H9 (cell line): Measurements from ENCODE around the gene EEF2K. TPM values are rescaled to one million over a fixed set of nuclear protein-coding genes. Genes with fewer than 3 reads are reported as not detected.

Experiments
- DNase-seq: peaks from one replicate; pipeline ENCODE4 v3.0.0-alpha.2; 2017
- H2AFZ ChIP-seq: one replicate; pipeline ENCODE4 v1.6.1; 2013; ENCODE audit warnings: mild to moderate bottlenecking, low read length, control low read depth, moderate library complexity
- H2AK5ac ChIP-seq: 2 replicates; pipeline ENCODE4 v1.6.1; 2013; ENCODE audit warnings: low read length, control low read depth, mixed read lengths; ENCODE audit not compliant: insufficient read length
- H2BK120ac ChIP-seq: one replicate; pipeline ENCODE4 v1.6.1; 2013; ENCODE audit warnings: low read depth, mild to moderate bottlenecking, low read length, control low read depth, inconsistent platforms; ENCODE audit not compliant: poor library complexity, severe bottlenecking
- H2BK12ac ChIP-seq: 2 replicates; pipeline ENCODE4 v1.6.1; 2013; ENCODE audit warnings: low read length, control low read depth, mixed read lengths, low read depth; ENCODE audit not compliant: insufficient read length
- H2BK15ac ChIP-seq: 2 replicates; pipeline ENCODE4 v1.6.1; 2013; ENCODE audit warnings: low read depth, low read length, control low read depth
- H2BK20ac ChIP-seq: one replicate; pipeline ENCODE4 v1.6.1; 2013; ENCODE audit warnings: low read depth, mild to moderate bottlenecking, low read length, control low read depth, inconsistent platforms; ENCODE audit not compliant: poor library complexity, severe bottlenecking
- H2BK5ac ChIP-seq: 2 replicates; pipeline ENCODE4 v1.6.1; 2013; ENCODE audit warnings: low read length, control low read depth, mixed read lengths; ENCODE audit not compliant: insufficient read length
- H3K14ac ChIP-seq: 2 replicates; pipeline ENCODE4 v1.6.1; 2013; ENCODE audit warnings: low read length, control low read depth; ENCODE audit not compliant: insufficient read depth
- H3K18ac ChIP-seq: 2 replicates; pipeline ENCODE4 v1.6.1; 2013; ENCODE audit warnings: low read depth, mild to moderate bottlenecking, mixed read lengths, low read length, control low read depth; ENCODE audit not compliant: insufficient read length
- H3K23ac ChIP-seq: 2 replicates; pipeline ENCODE4 v1.6.1; 2013; ENCODE audit warnings: low read length, control low read depth, mixed read lengths, low read depth; ENCODE audit not compliant: insufficient read length
- H3K23me2 ChIP-seq: 2 replicates; pipeline ENCODE4 v1.6.1; 2013; ENCODE audit warnings: low read depth, mild to moderate bottlenecking, mixed read lengths, low read length, control low read depth; ENCODE audit not compliant: insufficient read length, poor library complexity, severe bottlenecking
- H3K27ac ChIP-seq: 2 replicates; pipeline ENCODE4 v1.5.1; 2013; ENCODE audit warnings: low read length, control low read depth, mixed read lengths, low read depth; ENCODE audit not compliant: insufficient read length
- H3K27me3 ChIP-seq: 2 replicates; pipeline ENCODE4 v1.6.1; 2013; ENCODE audit warnings: low read length, control low read depth, inconsistent platforms; ENCODE audit not compliant: insufficient read depth
- H3K4ac ChIP-seq: 2 replicates; pipeline ENCODE4 v1.6.1; 2013; ENCODE audit warnings: low read depth, mild to moderate bottlenecking, control low read depth, inconsistent platforms, low read length, moderate library complexity
- H3K4me1 ChIP-seq: 2 replicates; pipeline ENCODE4 v1.6.1; 2013; ENCODE audit warnings: low read length, control low read depth, inconsistent platforms; ENCODE audit not compliant: insufficient read depth
- H3K4me2 ChIP-seq: 2 replicates; pipeline ENCODE4 v1.6.1; 2013; ENCODE audit warnings: low read length, control low read depth, mixed read lengths; ENCODE audit not compliant: insufficient read length, insufficient read depth
- H3K56ac ChIP-seq: 2 replicates; pipeline ENCODE4 v1.6.1; 2013; ENCODE audit warnings: low read depth, mild to moderate bottlenecking, mixed read lengths, low read length, control low read depth; ENCODE audit not compliant: insufficient read length
- H3K79me1 ChIP-seq: 2 replicates; pipeline ENCODE4 v1.6.1; 2013; ENCODE audit warnings: low read depth, mild to moderate bottlenecking, moderate library complexity, low read length, control low read depth, inconsistent platforms; ENCODE audit not compliant: insufficient read depth, poor library complexity, severe bottlenecking
- H3K79me2 ChIP-seq: 2 replicates; pipeline ENCODE4 v1.6.1; 2013; ENCODE audit warnings: low read length, control low read depth, inconsistent platforms; ENCODE audit not compliant: insufficient read depth
- H3K9ac ChIP-seq: 2 replicates; pipeline ENCODE4 v1.6.1; 2013; ENCODE audit warnings: low read length, control low read depth, mixed read lengths; ENCODE audit not compliant: insufficient read length; ENCODE audit errors: extremely low read depth
- H3K9me3 ChIP-seq: one replicate; pipeline ENCODE4 v1.6.1; 2013; ENCODE audit warnings: low read depth, low read length, inconsistent platforms; ENCODE audit not compliant: control insufficient read depth
- H3T11ph ChIP-seq: one replicate; pipeline ENCODE4 v1.6.1; 2013; ENCODE audit warnings: mild to moderate bottlenecking, low read length, control low read depth, inconsistent platforms
- H4K20me1 ChIP-seq: one replicate; pipeline ENCODE4 v1.6.1; 2013; ENCODE audit not compliant: control insufficient read depth, insufficient read length, insufficient read depth
- H4K5ac ChIP-seq: 2 replicates; pipeline ENCODE4 v1.6.1; 2013; ENCODE audit warnings: low read depth, mild to moderate bottlenecking, mixed read lengths, low read length, control low read depth; ENCODE audit not compliant: insufficient read length
- H4K8ac ChIP-seq: replicated peaks from 2 replicates; pipeline ENCODE4 v1.6.1; 2013; ENCODE audit warnings: low read length, control low read depth, mixed read lengths, low read depth; ENCODE audit not compliant: insufficient read length
- H4K91ac ChIP-seq: 2 replicates; pipeline ENCODE4 v1.6.1; 2013; ENCODE audit warnings: low read depth, mild to moderate bottlenecking, moderate library complexity, mixed read lengths, low read length, control low read depth; ENCODE audit not compliant: insufficient read length
- H3K27ac Mint-ChIP-seq, 3 experiments: 2 replicates in 2 of 3; 3 replicates in 1 of 3; pipeline ENCODE4 v1.8.0; 2020 to 2021; ENCODE audit warnings: mixed read lengths in 3 of 3, mild to moderate bottlenecking in 1 of 3, moderate library complexity in 1 of 3
- H3K27me3 Mint-ChIP-seq: 2 replicates; pipeline ENCODE4 v1.8.0; 2021; ENCODE audit warnings: low read depth, mild to moderate bottlenecking, moderate library complexity, mixed read lengths
- H3K36me3 Mint-ChIP-seq, 3 experiments: 2 replicates in 2 of 3; 3 replicates in 1 of 3; pipeline ENCODE4 v1.8.0; 2020 to 2021; ENCODE audit warnings: low read depth in 3 of 3, mixed read lengths in 3 of 3; ENCODE audit not compliant: insufficient read depth in 1 of 3
- H3K4me1 Mint-ChIP-seq, 2 experiments: 2 replicates each; pipeline ENCODE4 v1.8.0; 2020; ENCODE audit warnings: mixed read lengths in 2 of 2
- H3K4me3 Mint-ChIP-seq, 2 experiments: 2 replicates in 1 of 2; 3 replicates in 1 of 2; pipeline ENCODE4 v1.8.0; 2020 to 2021; ENCODE audit warnings: mild to moderate bottlenecking in 2 of 2, mixed read lengths in 2 of 2, moderate library complexity in 1 of 2
- H3K9me3 Mint-ChIP-seq, 2 experiments: 2 replicates in 1 of 2; 3 replicates in 1 of 2; pipeline ENCODE4 v1.8.0; 2020; ENCODE audit warnings: mild to moderate bottlenecking in 2 of 2, mixed read lengths in 2 of 2, moderate library complexity in 1 of 2
- CTCF ChIP-seq: fragments of 200-600 bp; sonication (generic); conservative IDR thresholded peaks from 3 replicates; pipeline ENCODE4 v1.8.0; 2021; ENCODE audit warnings: antibody characterized with exemption, mild to moderate bottlenecking
- WGBS: extraction: QIAGEN DNeasy Blood & Tissue Kit; methylation state at CpG from one replicate; pipeline ENCODE4 v1.1.7; 2013; ENCODE audit warnings: missing lambda C conversion rate, low lambda C conversion rate, mixed read lengths; ENCODE audit not compliant: insufficient read length; ENCODE audit errors: extremely low coverage; 5-methylcytosine and 5-hydroxymethylcytosine counted together
- total RNA-seq: library from RNA; stranded (reverse); gene quantifications from 2 replicates; pipeline ENCODE4 v1.2.1, GENCODE V29; 2021

The EEF2K gene
- total RNA-seq, 1 experiment from 2014 or later = 20.7 TPM

GRCh38 chr16:22272870-22273650 is 67.0 kb downstream of the EEF2K start:
- Histone ChIP-seq H3K23me2 (no peaks in the 10 kb centered on the region), H3K79me1 (no peaks in the 10 kb centered on the region), H4K20me1 (no peaks in the 10 kb centered on the region), H4K91ac (no peak overlapping the region), H3K27ac (no peak overlapping the region), H2AK5ac (no peak overlapping the region), H2BK5ac (no peak overlapping the region), H3K9ac (no peak overlapping the region), H3K4ac (no peak overlapping the region), H2BK12ac (no peak overlapping the region), H3K18ac (no peak overlapping the region), H3K4me2 (no peak overlapping the region), H3T11ph (no peak overlapping the region), H4K8ac (no peak overlapping the region), H3K14ac (no peak overlapping the region), H3K27me3 (no peaks in the 10 kb centered on the region), H3K56ac (no peak overlapping the region), H3K9me3 (no peaks in the 10 kb centered on the region), H2AFZ (no peak overlapping the region), H2BK15ac (no peak overlapping the region), H4K5ac (no peak overlapping the region), H3K79me2 (no peaks in the 10 kb centered on the region), H3K23ac (no peak overlapping the region), H2BK120ac (no peak overlapping the region), H3K4me1 (no peaks in the 10 kb centered on the region), H2BK20ac (no peak overlapping the region)
- no peaks in the 10 kb centered on the region for H3K9me3 Mint-ChIP-seq
- no peak overlapping the region; a peak in 1 of 7 replicates for H3K27ac Mint-ChIP-seq
- no peaks in the 10 kb centered on the region; a peak in 1 of 4 replicates for H3K4me1 Mint-ChIP-seq
- DNase-seq = no peak
- no peaks in the 10 kb centered on the region for H3K27me3 Mint-ChIP-seq
- no CpG with 5 or more reads among the region's 8 CpGs for WGBS
- H3K36me3 Mint-ChIP-seq = peaks cover 2 to 35% (median 25%) of the 10 kb centered on the region in 3 experiments; a peak in 6 of 7 replicates
- no peak overlapping the region for H3K4me3 Mint-ChIP-seq
- no peak for TF ChIP-seq CTCF
